HG02678 (cell line): ENCODE results near the gene XXYLT1.
"Not testable (repeated sequence)": the region's sequence is repeated elsewhere in the genome, so short reads cannot be mapped to it uniquely, and the experiment has no call there.

Source experiments
- ATAC-seq: cut with Tn5 transposase; IDR thresholded peaks from one replicate; pipeline ENCODE4 v1.9.1; 2021; ENCODE audit warnings: mild to moderate bottlenecking, moderate library complexity; ENCODE audit not compliant: unreplicated experiment

XXYLT1 gene

DNA sequence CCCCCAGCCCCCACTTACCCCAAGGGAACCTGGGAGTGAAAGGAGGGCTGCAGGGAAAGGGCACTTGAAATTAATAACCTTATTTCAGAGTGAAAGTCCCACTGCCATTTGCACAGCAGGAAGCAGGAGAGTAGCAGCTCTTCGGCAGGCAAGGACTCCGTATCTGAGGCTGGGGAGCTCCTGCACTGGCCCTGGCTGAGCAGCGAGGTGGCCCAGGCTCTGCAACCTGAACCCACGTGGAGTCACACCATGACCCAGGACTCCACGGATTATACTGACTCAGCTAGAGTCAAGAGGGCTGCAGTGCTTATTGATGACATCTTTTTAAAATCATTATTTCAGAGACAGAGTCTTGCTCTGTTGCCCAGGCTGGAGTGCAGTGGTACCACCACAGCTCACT, 214.5 kb downstream of the XXYLT1 start:
- ATAC-seq = no peak

DNA sequence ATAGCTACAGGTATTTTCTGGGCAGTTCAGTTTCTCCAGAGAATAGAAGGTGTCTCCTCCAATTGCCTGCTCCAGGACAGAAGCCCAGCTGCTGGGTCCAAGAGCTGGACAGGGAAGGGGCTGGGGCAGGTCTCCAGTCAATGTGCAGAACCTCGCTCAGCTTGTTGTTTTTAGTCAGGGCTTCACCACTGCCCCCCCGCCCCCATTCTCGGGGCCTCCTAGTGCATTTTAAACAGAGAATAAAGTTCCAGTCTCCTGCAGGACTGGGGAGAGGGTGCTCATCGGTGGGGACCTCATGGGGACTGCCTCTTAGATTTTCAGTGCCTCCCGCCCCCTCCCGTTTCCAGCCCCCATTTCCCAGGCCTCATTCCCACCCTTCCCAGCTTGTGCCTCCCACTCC, 216.6 kb downstream of the XXYLT1 start:
- ATAC-seq = no peak

DNA sequence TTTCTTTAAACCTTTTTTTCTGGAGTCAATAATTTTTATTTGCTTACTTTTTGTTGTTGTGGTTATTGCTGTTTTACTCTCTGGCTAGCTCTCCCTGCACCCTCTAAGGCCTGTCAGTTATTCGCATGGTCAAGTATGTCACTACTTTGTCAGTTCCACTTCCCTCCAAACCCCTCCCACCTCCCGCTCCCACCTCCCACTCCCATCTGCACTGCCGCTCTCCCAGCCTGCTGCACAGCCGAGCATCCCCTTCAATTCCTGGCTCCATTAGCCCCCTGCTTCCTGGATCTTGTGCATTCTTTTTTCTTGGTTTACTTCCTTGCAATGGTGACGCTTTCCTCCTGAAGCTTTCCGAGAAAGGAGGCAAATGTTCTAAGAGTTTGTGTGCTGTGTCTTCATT, 218.0 kb downstream of the XXYLT1 start:
- no peak for ATAC-seq

DNA sequence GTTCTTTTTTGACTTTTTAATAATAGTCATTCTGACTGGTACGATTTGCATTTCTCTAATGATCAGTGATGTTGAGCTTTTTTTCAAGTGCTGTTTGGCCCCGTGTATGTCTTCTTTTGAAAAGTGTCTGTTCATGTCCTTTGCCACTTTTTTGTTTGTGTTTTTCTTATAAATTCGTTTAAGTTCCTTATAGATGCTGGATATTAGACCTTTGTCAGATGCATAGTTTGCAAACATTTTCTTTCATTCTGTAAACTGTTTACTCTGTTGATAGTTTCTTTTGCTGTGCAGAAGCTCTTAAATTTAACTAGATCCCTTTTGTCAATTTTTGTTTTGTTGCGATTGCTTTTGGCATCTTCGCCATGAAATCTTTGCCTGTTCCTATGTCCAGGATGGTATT, 220.7 kb downstream of the XXYLT1 start:
- ATAC-seq = not testable (repeated sequence)

DNA sequence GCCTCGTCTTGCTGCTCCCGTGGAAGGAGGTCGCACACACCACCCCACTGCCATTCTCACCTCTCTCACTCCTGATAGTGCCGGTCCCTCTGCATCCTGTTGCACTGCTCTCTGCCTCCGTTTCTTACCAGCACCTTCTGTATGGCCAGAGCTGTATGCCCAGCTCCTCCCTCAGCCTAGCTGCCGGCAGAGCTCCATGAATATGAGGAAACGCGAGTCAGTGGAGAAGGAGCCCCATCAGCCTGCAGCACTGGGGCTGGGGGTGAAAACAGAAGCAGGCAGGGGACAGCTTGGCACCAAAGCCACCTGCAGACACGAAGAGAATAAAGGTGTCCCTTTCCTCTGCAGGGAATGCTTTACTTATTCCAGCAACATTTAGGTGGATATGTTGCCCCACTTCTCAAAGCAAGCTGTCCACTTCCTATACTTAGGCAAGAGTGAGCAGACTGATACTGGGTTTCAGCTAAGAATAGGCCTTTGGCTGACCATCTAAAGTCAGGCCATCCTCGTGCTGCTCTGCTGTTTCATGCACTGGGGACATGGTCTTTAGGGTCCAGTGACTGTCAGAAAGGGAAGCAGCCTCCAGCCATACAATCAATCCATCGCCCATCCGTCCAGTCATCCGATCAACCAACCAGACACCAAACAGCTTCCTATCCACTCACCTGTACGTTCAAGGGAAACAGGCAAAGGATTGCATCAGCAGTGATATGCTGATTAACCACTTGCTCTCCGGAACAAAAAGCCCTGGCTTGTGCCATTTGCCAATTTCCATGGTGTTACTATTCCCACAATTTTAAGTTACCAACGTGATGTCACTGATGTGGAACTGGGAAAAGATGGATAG, 222.7 kb downstream of the XXYLT1 start:
- no peak for ATAC-seq

DNA sequence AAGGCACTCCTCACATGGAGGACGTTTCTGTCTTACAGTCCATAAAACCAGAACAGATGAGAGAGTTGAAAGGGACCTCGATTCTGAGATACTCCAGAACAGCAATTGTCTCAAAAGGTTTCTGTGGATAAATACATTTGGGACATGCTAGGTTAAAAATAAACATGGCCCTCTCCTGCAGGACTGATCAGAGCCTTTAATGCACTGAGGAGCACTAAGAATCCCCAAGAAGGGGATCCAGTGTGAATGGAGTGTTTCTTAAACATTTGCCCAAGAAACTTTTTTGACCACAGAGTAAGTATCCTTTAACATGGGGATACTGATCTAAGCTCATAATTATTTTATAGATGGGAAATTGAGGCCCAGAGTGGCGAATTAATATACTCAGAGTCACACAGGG, 223.4 kb downstream of the XXYLT1 start:
- no peak for ATAC-seq

DNA sequence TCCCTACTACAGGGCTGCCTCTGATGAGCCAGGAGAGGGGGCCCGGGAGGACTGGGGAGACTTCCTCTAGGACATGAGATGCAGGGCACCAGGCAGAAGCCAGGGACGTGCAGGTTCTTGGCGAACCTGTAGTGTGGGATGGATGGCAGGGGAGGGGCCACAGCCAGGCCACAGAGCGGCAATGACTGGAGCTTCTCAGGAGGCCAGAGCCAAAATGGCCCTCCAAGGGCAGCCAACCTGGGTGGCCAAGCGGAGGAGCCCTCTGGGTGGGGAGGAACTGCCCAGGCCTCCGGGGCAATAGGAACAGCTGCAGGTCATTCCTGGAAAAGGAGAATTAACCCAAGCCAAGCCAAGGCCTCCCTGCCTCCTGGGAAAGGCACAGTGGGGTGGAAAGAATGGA, 224.5 kb downstream of the XXYLT1 start:
- ATAC-seq = no peak

DNA sequence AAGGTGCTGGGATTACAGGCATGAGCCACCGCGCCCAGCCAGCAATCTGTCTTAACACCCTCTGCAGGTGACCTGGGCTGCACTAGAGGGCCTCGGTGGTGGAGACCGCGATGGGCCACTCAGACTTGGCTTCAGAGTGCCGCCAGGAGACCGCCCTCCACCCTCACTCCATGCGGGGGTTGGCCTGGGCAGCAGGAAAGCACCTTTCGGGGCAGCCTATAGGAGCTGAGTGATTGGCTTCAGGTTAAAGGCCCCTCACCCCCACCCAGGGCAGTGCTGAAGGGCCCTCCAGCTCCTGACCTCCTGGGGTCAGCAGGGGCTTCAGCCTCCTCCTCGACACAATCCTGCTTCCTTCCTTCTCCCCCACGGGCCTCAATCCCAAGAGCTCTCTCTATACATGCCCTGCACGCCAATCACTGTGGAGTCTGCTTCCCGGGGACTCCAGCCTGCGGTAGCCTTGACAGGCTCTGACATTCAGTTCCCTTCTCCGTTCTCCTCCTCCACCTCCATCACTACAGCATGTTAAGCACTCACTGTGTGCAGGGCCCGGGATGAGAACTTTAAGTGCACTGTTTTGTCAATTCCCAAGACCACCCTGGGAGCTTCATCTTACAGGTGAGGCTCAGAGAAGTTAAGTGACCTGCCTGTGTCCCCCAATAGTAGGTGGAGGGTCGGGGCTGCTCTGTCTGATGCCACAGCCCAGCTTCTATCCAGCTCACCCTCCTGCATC, 225.3 kb downstream of the XXYLT1 start:
- no peak for ATAC-seq

DNA sequence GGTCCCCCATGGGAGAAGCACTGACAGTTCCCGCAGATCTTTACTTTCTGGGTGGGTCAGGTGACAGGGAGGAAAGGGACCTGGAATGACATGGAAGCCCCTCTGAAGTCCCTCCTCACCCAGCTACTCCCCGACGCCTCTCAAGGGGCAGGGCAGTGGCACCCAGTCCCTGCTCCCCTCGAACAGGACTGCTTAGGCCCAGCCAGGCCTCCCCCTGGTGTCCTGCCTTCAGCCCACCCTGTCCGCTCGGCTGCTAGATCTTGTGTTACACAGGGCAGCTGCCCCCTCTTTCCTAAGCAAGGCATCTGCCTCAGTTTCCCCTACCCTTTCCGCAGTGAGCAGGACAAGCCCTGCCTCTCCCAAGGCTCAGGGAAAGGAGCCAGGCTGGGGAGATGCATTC, 226.5 kb downstream of the XXYLT1 start:
- no peak for ATAC-seq

DNA sequence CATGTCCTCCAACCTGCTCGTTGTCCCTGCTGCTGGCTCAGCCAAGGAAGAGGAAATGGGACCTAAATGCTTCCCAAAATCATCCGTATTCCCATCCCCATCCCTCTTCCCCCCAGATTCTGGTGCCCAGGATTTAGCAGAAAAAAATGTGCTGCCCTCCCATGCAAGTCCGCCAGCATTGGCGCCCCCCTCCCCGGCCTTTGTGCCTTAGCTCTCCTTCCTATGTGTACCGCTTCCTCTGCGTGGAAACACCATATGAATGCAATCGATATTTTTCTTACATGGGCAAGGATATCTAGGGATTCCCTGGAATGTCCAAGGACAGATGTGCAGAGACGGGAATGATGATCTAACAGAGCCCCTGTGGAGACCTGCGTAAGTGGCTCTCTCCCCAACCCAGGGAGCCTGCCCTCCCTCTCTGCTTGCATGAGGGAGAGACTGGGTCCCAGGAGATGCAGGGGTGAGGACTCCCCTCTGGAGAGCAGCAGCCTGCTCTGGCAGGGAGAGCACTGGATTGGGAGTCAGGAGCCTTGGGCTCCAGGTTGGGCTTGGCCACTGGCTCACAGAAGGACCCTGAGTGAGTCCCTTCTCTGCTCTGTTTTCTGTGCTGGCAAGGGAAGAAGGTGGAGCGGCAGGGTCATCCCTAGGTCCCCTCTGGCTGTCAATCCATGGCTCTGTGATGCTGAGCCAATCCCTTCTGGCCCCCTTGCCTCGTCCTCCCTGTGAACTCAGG, 227.2 kb downstream of the XXYLT1 start:
- ATAC-seq = no peak

DNA sequence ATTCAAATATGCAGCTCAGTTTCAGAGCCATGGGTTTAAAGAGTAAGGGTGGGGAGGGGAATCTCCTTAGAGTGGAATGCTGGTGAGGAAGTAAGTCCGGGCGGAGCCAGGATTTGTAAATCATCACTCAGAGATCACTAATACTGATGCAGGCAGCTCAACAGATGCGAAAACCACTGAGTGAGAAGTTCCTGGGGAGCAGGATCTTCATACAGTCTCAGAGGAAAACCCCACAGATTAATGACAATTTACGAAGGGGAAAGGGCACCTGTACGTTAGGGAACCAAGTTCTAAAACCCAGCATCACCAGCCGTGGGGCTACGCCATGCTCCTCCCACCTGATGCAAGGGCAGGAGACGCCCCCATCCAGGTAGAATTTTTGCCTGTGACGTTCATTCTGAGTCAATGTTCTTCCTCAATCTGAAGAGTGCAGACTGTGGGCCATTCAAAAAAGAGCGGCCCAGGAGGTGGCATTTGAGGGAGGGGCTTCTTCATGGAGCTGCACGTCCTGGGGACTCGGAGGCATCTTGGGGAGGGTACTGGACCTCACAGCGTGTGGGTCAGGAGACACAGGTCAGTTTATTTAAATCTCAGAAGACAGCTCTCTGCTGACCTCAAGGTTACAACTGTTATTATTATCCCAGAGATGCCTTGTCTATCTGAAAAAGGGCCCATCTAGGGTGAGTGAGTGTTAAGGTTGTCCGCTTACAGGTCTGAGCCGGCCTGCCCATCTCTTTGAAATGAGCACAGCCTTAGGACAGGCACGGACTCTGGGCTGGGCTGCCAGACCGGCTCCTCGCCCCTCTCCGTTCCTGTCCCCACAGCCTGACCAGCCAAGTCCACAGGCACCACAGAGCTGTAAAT, 228.0 kb downstream of the XXYLT1 start:
- no peak for ATAC-seq

DNA sequence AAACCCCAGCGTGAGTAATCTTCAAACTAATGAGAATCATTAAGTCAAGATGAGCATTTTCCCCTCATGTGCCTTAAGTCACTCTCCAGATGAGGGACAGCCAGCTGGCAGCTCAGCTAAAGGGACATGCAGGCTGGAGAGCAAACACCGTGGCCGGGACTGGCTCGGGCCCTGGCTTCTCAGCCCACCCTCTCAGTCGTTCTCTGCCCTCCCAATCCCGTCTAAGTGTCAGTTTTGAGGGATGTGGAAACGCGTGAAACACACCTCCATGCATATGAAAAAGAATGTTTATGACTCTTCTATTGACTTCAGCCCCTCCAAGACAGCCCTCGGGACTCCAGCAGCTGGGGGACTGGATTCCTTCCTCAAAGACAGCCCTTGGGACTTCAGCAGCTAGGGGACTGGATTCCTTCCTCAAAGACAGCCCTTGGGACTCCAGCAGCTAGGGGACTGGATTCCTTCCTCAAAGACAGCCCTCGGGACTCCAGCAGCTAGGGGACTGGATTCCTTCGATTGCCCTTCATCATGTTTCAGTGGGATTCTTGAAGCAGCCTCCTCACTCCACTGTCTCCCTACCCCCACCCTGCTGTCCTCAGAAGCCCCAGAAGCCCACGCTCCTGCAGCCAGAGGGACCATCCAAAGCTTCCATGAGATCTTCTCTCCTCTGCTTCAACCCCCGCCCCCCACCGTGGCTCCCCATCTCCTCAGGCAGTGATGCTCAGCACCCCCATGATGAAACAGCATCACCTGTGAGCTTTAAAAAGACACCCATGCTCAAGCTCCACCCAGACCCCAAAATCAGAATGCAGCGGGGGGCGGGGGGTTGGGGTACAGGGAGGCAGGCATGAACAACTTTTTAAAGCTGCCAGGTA, 228.9 kb downstream of the XXYLT1 start:
- no peak for ATAC-seq

DNA sequence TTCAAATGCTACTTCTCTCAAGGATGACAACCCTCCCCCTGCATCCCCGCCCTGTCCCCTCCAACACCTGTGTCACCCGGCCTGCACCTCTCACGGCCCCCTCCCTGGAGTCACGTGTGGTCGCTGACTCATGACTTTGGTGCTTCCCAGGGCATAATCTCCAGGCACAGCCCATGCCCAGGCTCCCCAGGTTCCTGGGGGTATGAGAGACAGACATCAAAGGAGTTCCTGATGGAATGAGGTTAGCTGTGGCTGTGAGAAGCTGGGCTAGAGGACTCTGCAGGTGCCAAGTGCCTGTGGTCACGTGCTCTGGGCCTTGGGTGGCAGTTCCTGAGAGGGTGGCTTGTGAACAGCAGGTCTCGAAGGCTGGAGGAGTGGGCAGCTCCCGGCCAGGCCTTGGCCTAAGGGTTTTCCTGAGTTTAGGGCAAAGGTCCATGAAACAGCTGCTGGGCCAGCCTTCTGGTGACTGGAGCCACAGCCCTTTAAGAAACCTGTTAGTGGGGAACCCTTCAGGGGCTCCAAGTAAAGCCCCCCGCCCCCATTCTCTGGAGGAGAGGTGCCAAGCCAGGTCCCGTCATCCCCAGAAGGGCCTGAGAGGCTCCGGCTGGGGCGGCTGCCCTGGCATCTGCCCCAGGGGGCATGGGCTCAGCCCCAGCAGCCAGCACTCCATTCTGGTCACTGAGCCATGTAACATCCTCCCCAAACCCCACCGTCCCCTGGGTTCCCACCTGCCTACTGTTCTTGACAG, 230.0 kb downstream of the XXYLT1 start:
- no peak for ATAC-seq

DNA sequence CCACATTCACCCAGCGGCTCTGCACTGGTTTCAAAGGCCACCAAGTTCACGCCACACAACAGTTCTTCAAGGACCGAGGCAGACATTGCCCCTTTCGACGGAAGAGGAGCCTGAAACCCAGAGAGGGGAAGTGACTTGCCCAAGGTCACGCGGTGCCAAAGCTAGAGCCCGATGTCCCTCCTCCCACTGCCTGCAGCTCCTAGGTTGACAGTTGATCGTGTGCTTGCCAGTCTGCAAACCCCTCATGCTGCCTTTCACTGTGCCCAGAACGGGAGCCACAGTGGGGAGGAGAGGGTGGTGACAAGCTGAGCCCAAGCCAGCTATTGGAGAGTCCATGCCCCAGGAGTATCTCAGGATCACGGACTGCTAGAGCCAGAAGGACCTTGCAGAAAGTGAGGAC, 230.9 kb downstream of the XXYLT1 start:
- no peak for ATAC-seq

DNA sequence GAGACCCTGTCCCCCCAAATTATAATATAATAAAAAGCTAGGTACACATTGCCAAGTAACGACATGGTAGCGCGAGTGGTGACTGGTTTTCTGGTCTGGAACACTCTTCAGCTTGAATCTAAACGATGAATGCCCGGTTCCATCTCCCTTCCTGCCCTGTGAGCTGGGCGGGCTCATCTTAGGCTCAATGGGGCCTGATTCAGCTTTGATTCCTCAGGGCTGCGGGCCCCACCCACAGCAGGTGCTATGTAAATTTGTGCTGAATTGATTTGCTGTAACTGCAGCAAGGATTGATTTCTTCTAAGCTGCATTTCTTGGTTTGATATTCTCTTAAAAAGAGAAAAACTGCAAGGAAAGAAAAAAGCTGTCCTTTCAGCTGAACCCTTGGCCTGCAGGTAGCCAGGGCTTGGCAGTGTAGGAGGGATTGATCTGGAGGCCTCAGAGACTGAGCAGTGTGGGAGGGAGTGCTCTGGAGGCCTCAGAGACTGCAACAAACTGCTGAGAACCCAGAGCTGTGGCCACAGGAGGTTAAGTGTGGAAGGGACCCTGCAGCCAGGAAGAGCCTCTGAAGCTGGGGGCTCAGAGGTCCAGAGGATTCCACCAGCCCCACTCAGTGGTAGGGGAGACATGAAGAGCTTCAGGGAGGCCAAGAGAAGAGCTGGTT, 231.6 kb downstream of the XXYLT1 start:
- ATAC-seq = no peak

DNA sequence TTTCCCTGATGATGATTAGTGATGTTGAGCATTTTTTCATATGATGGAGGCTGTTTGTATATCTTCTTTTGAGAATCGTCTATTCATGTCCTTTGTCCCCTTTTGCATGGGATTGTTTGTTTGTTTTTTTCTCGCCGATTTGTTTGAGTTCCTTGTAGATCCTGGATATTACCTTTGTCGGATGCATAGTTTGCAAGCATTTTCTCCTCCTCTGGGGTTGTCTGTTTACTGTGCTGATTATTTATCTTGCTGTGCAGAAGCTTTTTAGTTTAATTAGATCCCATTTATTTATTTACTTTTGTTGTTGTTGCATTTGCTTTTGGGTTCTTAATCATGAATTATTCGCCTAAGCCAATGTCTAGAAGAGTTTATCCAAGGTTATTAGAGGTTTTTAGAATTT, 232.8 kb downstream of the XXYLT1 start:
- no peak for ATAC-seq

DNA sequence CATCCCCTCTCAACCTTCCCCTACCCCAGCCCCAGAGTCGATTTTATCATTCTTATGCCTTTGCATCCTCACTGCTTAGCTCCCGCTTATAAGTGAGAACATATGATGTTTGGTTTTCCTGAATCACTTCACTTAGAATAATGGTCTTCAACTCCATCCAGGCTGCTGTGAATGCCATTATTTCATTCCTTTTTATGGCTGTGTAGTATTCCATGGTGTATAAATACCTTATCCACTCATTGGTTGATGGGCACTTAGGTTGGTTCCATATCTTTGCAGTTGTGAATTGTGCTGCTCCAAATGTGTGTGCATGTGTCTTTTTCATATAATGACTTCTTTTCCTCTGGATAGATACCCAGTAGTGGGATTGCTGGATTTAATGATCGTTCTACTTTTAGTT, 233.4 kb downstream of the XXYLT1 start:
- not testable (repeated sequence) for ATAC-seq

DNA sequence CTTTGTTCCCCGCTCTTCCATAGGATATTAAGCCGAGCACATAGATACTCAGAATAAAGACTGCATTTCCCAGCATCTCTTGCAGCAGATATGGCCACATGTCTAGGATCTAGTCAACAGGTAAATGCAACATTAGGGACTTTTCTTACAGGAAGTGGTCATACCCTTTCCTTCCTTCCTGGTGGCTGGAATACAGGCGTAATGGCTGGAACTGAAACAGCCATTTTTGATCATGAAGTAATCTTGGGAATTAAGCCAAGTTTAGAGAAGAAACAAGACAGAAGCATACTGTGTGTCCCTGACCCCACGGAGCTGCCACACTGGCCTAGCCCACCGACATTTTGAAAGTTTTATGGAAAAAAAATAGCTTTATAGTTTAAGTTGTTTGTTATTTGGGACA, 234.0 kb downstream of the XXYLT1 start:
- ATAC-seq = no peak

DNA sequence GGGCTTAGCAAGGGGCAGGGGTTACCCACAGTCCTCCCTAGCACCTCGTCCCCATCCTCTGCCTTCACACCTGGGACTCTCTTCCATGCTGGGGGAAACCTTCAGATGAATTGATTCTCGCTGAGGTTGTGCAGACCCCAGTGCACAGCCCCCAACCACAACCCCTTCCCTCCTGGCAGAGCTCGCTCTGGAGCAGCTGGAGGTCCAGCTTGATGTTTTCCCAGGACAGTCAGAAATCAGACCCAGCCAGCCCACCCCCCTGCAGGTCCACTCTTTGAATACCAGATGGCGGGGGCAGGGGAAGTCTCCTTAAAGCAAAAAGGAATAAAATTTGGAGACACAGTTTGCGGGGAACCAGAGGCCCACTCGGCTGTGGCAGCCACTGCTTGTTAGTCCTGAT, 234.4 kb downstream of the XXYLT1 start:
- no peak for ATAC-seq
